Panc1 (cell line): ENCODE data around the gene IRF2. TPM values are rescaled to one million over a fixed set of nuclear protein-coding genes. Genes with fewer than 3 reads are reported as not detected.
A peak's percentile ranks its signal among the peaks of the same experiment; 100 is the strongest.
"Not testable (repeated sequence)": the region's sequence is repeated elsewhere in the genome, so short reads cannot be mapped to it uniquely, and the experiment has no call there.

Experiments used
- ATAC-seq: fragments of 200-7000 bp; cut with Tn5 transposase; 2 replicates; pipeline ENCODE4 v1.9.1; 2020; ENCODE audit warnings: mild to moderate bottlenecking, moderate library complexity
- BruUV-seq: library from RNA; stranded (reverse); fragments of 400-500 nt; replicated peaks from 2 replicates; lab custom pipeline; 2021; lab: Mats Ljungman, UMichigan
- CTCF ChIA-PET: fragments of 300-600 bp; sonication (Branson Sonifier 250); formaldehyde crosslinking; loops from one replicate; lab custom pipeline; 2022; ENCODE audit warnings: antibody characterized with exemption; lab: Charles Lee
- POLR2A ChIA-PET: fragments of 300-600 bp; sonication (Branson Sonifier 250); formaldehyde crosslinking; loops from one replicate; lab custom pipeline; 2022; ENCODE audit warnings: antibody characterized with exemption; lab: Charles Lee
- DNase-seq: peaks from one replicate; pipeline ENCODE4 v3.0.0-alpha.2; 2010; ENCODE audit warnings: low read depth, low spot score
- H3K27ac ChIP-seq: 2 replicates; pipeline ENCODE4 v1.5.1; 2011; ENCODE audit warnings: mild to moderate bottlenecking, low read length, inconsistent platforms
- H3K27me3 ChIP-seq: fragments of 200-500 bp; sonication (Bioruptor generic); 2 replicates; pipeline ENCODE4 v1.6.0; 2014; ENCODE audit warnings: low read length, inconsistent platforms; ENCODE audit not compliant: control insufficient read depth, insufficient read depth
- H3K36me3 ChIP-seq: fragments of 200-500 bp; sonication (Bioruptor generic); 2 replicates; pipeline ENCODE4 v1.5.1; 2014; ENCODE audit warnings: inconsistent platforms, mild to moderate bottlenecking, low read length, moderate library complexity; ENCODE audit not compliant: control insufficient read depth, insufficient read depth
- H3K4me1 ChIP-seq: 2 replicates; pipeline ENCODE4 v1.5.1; 2011; ENCODE audit warnings: inconsistent platforms, mild to moderate bottlenecking, low read length, moderate library complexity; ENCODE audit not compliant: control insufficient read depth, insufficient read depth
- H3K4me3 ChIP-seq, 2 experiments: 2 replicates each; pipeline ENCODE4 v1.5.1; 2011 to 2012; ENCODE audit warnings: low read depth in 2 of 2, low read length in 2 of 2, mild to moderate bottlenecking in 2 of 2, inconsistent platforms in 1 of 2, moderate library complexity in 1 of 2
- H3K9me3 ChIP-seq: fragments of 200-500 bp; sonication (Bioruptor generic); 2 replicates; pipeline ENCODE4 v1.5.1; 2014; ENCODE audit warnings: low read depth, mild to moderate bottlenecking, inconsistent platforms, low read length, moderate library complexity; ENCODE audit not compliant: control insufficient read depth, insufficient read depth
- POLR2AphosphoS5 ChIP-seq: IDR thresholded peaks from 2 replicates; pipeline ENCODE4 v1.6.1; 2012; ENCODE audit warnings: mild to moderate bottlenecking, low read depth, low read length, moderate library complexity
- SIN3A ChIP-seq: IDR thresholded peaks from 2 replicates; pipeline ENCODE4 v1.6.1; 2012; ENCODE audit warnings: low read depth, mild to moderate bottlenecking, low read length, moderate library complexity, borderline replicate concordance; ENCODE audit not compliant: insufficient read depth
- TCF7L2 ChIP-seq: IDR thresholded peaks from 2 replicates; pipeline ENCODE4 v1.6.1; 2011; ENCODE audit warnings: mild to moderate bottlenecking, low read depth, low read length, inconsistent platforms
- in situ Hi-C: cut with HindIII; loops from 2 replicates; pipeline ENCODE4 v1.10.0; 2016; ENCODE audit warnings: low sequenced_read_pairs, low pct_unique_long_range_greater_than_20kb
- intact Hi-C: fragments of 100-400 bp; cut with micrococcal nuclease; formaldehyde crosslinking; loops from one replicate; pipeline ENCODE4 v1.10.0; 2022; ENCODE audit not compliant: unreplicated experiment
- total RNA-seq: library from RNA; stranded (reverse); gene quantifications from one replicate; pipeline ENCODE4 v1.2.1, GENCODE V29; 2021; ENCODE audit not compliant: unreplicated experiment
- TF ChIP-seq, protein P1 (sequence below): fragments of 450-650 bp; IDR thresholded peaks from 2 replicates; pipeline ENCODE4 v1.5.1; 2017; ENCODE audit warnings: mild to moderate bottlenecking
- TF ChIP-seq, protein P2 (sequence below), 2 experiments: IDR thresholded peaks; 2 replicates each; pipeline ENCODE4 v1.6.1; 2011 to 2012; ENCODE audit warnings: low read depth in 2 of 2, control low read depth in 1 of 2, low read length in 1 of 2, mild to moderate bottlenecking in 1 of 2, moderate library complexity in 1 of 2; ENCODE audit not compliant: insufficient read depth in 1 of 2

IRF2 gene
- total RNA-seq, 1 experiment from 2014 or later: 16.2 TPM

DNA sequence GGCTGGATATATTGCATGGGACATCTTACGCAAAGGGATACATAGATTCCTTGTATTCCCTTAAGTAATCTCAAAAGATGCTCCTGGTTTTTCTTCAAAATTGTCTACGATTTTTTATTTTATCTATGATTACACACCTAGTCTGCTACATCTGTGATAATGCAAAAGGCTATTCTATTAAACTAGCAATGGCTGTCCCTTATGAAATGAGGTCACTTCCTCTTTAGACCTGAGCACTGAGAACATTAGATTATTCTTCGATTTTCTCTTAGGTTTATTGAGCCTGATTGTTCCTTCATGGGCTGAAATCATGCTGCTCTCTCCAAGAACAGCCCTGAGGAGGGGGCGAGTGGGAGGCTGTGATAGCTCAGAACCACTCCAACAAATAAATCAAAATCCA, 129.9 kb downstream of the IRF2 start:
- H3K4me1 ChIP-seq: peaks cover 4% of the 10 kb centered on the region; the same call in 1 of the 2 replicates
- BruUV-seq: no TSS peak
- DNase-seq: no peak
- intact Hi-C loops: no loop called here
- no peaks in the 10 kb centered on the region for H3K9me3 ChIP-seq
- no peak for TF ChIP-seq TCF7L2
- TF ChIP-seq, protein P1, sequence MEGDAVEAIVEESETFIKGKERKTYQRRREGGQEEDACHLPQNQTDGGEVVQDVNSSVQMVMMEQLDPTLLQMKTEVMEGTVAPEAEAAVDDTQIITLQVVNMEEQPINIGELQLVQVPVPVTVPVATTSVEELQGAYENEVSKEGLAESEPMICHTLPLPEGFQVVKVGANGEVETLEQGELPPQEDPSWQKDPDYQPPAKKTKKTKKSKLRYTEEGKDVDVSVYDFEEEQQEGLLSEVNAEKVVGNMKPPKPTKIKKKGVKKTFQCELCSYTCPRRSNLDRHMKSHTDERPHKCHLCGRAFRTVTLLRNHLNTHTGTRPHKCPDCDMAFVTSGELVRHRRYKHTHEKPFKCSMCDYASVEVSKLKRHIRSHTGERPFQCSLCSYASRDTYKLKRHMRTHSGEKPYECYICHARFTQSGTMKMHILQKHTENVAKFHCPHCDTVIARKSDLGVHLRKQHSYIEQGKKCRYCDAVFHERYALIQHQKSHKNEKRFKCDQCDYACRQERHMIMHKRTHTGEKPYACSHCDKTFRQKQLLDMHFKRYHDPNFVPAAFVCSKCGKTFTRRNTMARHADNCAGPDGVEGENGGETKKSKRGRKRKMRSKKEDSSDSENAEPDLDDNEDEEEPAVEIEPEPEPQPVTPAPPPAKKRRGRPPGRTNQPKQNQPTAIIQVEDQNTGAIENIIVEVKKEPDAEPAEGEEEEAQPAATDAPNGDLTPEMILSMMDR: no peak
- TF ChIP-seq, protein P2, sequence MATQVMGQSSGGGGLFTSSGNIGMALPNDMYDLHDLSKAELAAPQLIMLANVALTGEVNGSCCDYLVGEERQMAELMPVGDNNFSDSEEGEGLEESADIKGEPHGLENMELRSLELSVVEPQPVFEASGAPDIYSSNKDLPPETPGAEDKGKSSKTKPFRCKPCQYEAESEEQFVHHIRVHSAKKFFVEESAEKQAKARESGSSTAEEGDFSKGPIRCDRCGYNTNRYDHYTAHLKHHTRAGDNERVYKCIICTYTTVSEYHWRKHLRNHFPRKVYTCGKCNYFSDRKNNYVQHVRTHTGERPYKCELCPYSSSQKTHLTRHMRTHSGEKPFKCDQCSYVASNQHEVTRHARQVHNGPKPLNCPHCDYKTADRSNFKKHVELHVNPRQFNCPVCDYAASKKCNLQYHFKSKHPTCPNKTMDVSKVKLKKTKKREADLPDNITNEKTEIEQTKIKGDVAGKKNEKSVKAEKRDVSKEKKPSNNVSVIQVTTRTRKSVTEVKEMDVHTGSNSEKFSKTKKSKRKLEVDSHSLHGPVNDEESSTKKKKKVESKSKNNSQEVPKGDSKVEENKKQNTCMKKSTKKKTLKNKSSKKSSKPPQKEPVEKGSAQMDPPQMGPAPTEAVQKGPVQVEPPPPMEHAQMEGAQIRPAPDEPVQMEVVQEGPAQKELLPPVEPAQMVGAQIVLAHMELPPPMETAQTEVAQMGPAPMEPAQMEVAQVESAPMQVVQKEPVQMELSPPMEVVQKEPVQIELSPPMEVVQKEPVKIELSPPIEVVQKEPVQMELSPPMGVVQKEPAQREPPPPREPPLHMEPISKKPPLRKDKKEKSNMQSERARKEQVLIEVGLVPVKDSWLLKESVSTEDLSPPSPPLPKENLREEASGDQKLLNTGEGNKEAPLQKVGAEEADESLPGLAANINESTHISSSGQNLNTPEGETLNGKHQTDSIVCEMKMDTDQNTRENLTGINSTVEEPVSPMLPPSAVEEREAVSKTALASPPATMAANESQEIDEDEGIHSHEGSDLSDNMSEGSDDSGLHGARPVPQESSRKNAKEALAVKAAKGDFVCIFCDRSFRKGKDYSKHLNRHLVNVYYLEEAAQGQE (IDR thresholded peaks at IDR 0.05; ENCODE audit: insufficient read depth in 1 of 2, low read depth in 2 of 2, low read length in 1 of 2): no peak
- TF ChIP-seq SIN3A: no peak
- TF ChIP-seq POLR2AphosphoS5: no peak
- ChIA-PET POLR2A (no interaction called here), CTCF (no interaction called here)
- H3K36me3 ChIP-seq: no peaks in the 10 kb centered on the region
- in situ Hi-C loops: no loop called here
- H3K4me3 ChIP-seq: no peak overlapping the region
- no peaks in the 10 kb centered on the region for H3K27me3 ChIP-seq
- ATAC-seq: no peak
- no peak overlapping the region for H3K27ac ChIP-seq

DNA sequence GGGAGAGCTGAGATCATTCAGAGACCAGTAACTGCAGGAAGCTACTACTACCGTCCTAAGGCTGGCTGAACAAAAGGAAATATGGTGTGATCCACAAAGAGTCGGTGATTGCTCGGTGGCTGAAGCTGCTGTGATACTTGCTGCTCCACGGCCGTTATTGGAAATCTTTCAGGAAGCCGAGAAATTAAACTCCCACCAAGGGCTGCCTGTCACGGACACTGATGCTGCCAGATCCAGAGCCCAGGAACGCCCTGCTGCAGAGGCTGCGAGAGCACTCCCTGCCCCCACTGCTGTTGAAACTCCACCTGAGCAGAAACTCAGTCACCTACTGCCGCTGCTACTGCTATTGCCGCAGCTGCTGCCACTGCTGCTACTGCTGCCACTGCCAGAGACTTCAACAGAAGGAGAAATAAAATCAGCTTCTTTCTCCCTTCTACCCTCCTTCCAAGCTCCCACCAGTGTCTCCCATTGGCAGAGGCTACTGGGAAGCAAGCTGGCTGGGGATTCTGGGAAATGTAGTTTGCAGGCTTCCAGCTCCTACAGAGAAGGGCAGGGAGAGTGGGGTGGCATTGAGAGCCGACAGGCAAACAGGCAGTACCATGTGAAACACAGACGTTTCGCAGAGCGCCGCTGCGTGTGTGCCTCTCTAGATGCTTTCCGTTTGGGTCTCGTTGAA, 130.7 kb downstream of the IRF2 start:
- intact Hi-C loops (no loop called here), in situ Hi-C loops (no loop called here)
- POLR2A ChIA-PET: no interaction called here
- no peaks in the 10 kb centered on the region for H3K27me3 ChIP-seq
- peaks cover 4% of the 10 kb centered on the region; the same call in 1 of the 2 replicates for H3K4me1 ChIP-seq
- H3K4me3 ChIP-seq: peak overlapping the region; percentile 62 to 87
- no peaks in the 10 kb centered on the region for H3K36me3 ChIP-seq
- TF ChIP-seq POLR2AphosphoS5: no peak
- no peak for TF ChIP-seq SIN3A
- TF ChIP-seq, protein P1: no peak
- TF ChIP-seq, protein P2 (IDR thresholded peaks at IDR 0.05; ENCODE audit: insufficient read depth in 1 of 2, low read depth in 2 of 2, low read length in 1 of 2): no peak
- no peak for TF ChIP-seq TCF7L2
- ATAC-seq (peak; percentile 99), DNase-seq (peak; percentile 48)
- no peaks in the 10 kb centered on the region for H3K9me3 ChIP-seq
- BruUV-seq: no TSS peak
- peak overlapping the region; percentile 66 for H3K27ac ChIP-seq
- CTCF ChIA-PET: no interaction called here

DNA sequence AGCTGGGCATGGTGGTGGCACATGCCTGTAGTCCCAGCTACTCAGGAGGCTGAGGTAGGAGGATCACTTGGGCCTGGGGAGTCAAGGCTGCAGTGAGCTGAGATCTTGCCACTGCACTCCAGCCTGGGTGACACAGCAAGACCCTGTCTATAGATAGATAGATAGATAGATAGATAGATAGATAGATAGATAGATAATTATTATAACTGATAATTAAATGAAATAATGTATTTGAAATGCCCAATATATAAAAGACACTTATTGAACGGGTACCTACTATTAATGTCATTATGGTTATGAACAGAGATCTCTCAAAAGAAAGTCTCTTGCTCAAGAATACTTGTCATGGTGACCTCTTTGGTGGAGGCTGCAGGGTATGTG, 131.5 kb downstream of the IRF2 start:
- peak overlapping the region in 1 of 2 experiments; percentile 87; a peak in 1 of 4 replicates for H3K4me3 ChIP-seq
- ATAC-seq, CTCF ChIA-PET, in situ Hi-C loops, POLR2A ChIA-PET, H3K36me3 ChIP-seq, BruUV-seq, H3K27ac ChIP-seq, H3K27me3 ChIP-seq, H3K4me1 ChIP-seq, H3K9me3 ChIP-seq, intact Hi-C loops, DNase-seq: not testable (repeated sequence)
